Mucosa of descending colon (tissue), 3 donors: Measurements from ENCODE around the gene RCBTB2. TPM values are rescaled to one million over a fixed set of nuclear protein-coding genes. Genes with fewer than 3 reads are reported as not detected.
A peak's percentile ranks its signal among the peaks of the same experiment; 100 is the strongest.

ENCODE experiments used
- ATAC-seq: fragments of 200-7000 bp; cut with Tn5 transposase; one replicate; pipeline ENCODE4 v1.9.1; 2020; ENCODE audit warnings: mild to moderate bottlenecking, moderate library complexity
- DNase-seq, 3 donors: peaks; one replicate each; pipeline ENCODE4 v3.0.0-alpha.2; 2020
- H3K36me3 ChIP-seq: fragments of 200-600 bp; one replicate; pipeline ENCODE4 v1.8.0; 2021; ENCODE audit warnings: low read depth, mild to moderate bottlenecking
- H3K4me1 ChIP-seq: fragments of 200-600 bp; one replicate; pipeline ENCODE4 v1.8.0; 2021; ENCODE audit warnings: low read depth, mild to moderate bottlenecking
- H3K4me3 ChIP-seq: fragments of 200-600 bp; one replicate; pipeline ENCODE4 v1.8.0; 2021; ENCODE audit warnings: mild to moderate bottlenecking
- H3K9me3 ChIP-seq: fragments of 200-600 bp; one replicate; pipeline ENCODE4 v1.8.0; 2021; ENCODE audit warnings: mild to moderate bottlenecking
- intact Hi-C, 2 donors: fragments of 100-400 bp; cut with DNase I in 1 of 2; cut with micrococcal nuclease in 1 of 2; formaldehyde crosslinking; loops; one replicate each; pipeline versions ENCODE4 v1.11.0 to v1.11.1; 2022; cut with DNase I, micrococcal nuclease
- total RNA-seq, 3 donors: library from RNA; stranded (reverse); fragmentation: NEBNext Ultra II Directional in 2 of 3; extraction: Animal tissue kit (Norgen Biotek cat#: 25700) in 2 of 3; gene quantifications; one replicate each; pipeline versions ENCODE4 v1.2.1 to v1.2.4, GENCODE V29; 2021 to 2023
- TF ChIP-seq, protein P1 (sequence below): fragments of 200-600 bp; IDR thresholded peaks from one replicate; pipeline ENCODE4 v1.8.0; 2022; ENCODE audit warnings: antibody characterized with exemption, mild to moderate bottlenecking
- donor health status: DM: no; HTN: no; CAD: no; lungs with moderate emphysema.
- donor health status: DM: no; HTN: no; CAD: no.
- donor health status: DM: no; HTN: yes; CAD: no.

RCBTB2 gene
- total RNA-seq, 3 donors from 2014 or later: 4.9 to 10.9 (median 6.7) TPM

DNA sequence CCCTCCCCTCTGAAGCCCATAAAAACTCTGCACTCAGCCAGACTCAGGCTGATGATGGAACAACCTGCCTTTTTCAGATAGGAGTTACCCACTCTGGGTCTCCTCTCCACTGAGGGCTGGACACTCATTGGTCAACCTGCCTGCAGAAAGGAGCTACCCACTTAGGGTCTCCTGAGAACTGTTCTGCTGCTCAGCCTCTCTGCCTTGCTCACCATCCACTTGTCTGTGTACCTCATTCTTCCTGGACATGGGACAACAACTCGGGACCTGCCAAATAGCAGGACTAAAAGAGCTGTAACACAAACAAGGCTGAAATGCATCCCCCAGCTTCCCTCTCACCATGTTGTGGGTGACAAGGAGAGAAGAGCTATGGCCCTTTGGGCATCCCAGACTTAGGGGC is 18.4 kb upstream of the RCBTB2 start:
- H3K4me1 ChIP-seq: no peaks in the 10 kb centered on the region
- no peaks in the 10 kb centered on the region for H3K36me3 ChIP-seq
- no peak overlapping the region for H3K4me3 ChIP-seq
- DNase-seq: no peak
- intact Hi-C loops: no loop called here
- H3K9me3 ChIP-seq: peaks cover 8% of the 10 kb centered on the region
- no peak for ATAC-seq
- TF ChIP-seq, protein P1, sequence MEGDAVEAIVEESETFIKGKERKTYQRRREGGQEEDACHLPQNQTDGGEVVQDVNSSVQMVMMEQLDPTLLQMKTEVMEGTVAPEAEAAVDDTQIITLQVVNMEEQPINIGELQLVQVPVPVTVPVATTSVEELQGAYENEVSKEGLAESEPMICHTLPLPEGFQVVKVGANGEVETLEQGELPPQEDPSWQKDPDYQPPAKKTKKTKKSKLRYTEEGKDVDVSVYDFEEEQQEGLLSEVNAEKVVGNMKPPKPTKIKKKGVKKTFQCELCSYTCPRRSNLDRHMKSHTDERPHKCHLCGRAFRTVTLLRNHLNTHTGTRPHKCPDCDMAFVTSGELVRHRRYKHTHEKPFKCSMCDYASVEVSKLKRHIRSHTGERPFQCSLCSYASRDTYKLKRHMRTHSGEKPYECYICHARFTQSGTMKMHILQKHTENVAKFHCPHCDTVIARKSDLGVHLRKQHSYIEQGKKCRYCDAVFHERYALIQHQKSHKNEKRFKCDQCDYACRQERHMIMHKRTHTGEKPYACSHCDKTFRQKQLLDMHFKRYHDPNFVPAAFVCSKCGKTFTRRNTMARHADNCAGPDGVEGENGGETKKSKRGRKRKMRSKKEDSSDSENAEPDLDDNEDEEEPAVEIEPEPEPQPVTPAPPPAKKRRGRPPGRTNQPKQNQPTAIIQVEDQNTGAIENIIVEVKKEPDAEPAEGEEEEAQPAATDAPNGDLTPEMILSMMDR: no peak

DNA sequence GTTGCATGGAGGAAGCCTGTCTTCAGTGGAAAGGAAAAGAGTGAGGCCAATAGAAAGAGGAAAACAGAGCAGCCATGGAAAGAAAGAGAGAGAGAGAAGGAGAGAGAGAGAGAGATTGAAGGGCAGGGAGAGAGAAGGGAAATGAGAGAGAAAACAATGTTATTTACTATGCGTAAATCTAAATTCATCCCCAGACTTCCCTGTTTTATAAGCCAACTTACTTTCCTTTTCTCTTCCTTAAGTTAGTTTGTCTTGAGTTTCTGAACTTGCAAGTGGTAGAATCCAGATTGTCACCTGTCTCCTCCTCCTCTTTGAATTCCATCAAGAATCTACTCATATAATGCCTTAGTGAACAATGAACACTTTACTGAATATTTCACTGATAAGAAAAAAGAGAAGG is 16.8 kb upstream of the RCBTB2 start:
- Histone ChIP-seq H3K9me3 (peaks cover 8% of the 10 kb centered on the region), H3K4me3 (no peak overlapping the region), H3K4me1 (no peaks in the 10 kb centered on the region), H3K36me3 (no peaks in the 10 kb centered on the region)
- DNase-seq (no peak), ATAC-seq (no peak)
- TF ChIP-seq, protein P1: no peak
- intact Hi-C loops: no loop called here

DNA sequence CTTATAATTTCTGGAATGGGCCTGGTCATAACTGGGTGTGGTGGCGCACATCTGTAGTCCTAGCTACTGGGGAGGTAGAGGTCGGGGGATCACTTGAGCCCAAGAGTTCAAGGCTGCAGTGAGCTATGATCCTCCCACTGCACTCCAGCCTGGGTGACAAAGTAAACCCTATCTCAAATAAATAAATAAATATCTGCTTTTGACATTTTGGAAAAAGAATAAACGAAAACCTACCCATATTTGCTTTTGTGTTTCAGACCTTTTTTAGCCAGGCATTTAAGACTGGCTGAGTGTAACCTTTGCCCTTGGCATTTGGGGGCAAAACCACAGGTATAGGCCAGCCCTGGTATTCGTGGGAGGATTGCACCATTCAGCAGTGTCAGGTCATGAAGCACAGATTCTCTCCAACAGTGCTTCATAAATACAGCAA is 14.8 kb upstream of the RCBTB2 start:
- H3K36me3 ChIP-seq: no peaks in the 10 kb centered on the region
- intact Hi-C loops: no loop called here
- ATAC-seq: no peak

DNA sequence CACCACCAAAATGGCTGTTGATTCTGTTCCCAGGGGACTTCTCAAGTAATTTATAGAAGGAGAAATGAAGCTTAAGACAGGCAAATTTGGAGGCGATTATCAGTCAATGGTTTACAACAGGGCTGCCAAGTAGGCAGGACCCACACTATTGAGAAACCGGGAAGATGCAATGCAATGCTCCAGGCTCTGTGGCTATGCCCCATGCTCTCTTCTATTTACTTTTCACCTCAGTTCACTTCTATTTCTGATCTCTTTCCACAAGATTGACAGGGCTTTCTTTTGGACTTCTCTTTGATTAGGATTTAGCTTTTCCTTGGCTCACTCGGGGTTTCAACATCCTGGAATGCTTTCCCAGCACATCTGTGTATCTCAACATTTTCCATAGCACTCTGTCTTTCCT is 12.7 kb upstream of the RCBTB2 start:
- peaks cover 5% of the 10 kb centered on the region for H3K4me1 ChIP-seq
- no peak for ATAC-seq
- no peak overlapping the region for H3K4me3 ChIP-seq
- TF ChIP-seq, protein P1: no peak
- H3K36me3 ChIP-seq: no peaks in the 10 kb centered on the region
- DNase-seq: no peak
- intact Hi-C loops: no loop called here
- peaks cover under 1% of the 10 kb centered on the region for H3K9me3 ChIP-seq

More for the DNA sequence above, 14.8 kb upstream of the RCBTB2 start:
- TF ChIP-seq, protein P1: no peak
- peaks cover 8% of the 10 kb centered on the region for H3K9me3 ChIP-seq
- no peak overlapping the region for H3K4me3 ChIP-seq
- DNase-seq: no peak
- H3K4me1 ChIP-seq: peaks cover under 1% of the 10 kb centered on the region

DNA sequence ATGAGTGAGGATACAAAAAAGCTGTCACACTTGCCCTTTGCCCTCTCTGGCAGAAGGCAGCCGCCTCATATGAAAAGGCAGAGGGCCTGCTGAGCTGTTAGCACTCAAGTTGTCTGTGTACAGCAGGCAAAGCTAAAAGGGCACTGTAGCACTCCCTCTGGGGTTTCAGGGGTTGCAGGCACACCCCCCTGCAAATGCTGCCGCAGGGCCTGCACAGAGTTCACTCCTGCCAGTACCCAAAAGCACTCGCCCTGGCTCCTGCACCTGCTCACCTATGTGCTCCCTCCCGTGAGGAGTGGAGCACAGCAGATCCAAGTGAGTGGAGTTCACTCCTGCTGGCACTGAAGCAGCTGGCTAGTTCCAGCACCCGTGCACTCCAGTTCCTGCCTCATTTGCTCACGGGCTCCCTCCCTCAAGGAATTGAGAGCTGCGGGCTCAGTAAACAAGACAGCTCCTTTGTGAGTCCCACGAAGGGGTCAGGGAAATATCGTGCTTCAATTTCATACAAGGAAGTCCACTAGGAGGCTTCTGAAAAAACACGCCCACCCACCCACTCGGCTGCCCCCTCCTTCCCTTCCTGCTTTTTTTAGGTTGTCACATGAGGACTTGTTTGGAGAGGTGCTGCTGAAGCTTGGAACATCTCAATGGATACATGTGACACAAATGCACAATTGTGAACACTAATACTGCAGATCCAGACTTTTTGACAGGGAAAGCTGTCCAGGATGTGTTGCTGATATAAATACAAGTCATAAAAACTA is 9.9 kb upstream of the RCBTB2 start:
- Histone ChIP-seq H3K36me3 (no peaks in the 10 kb centered on the region), H3K4me1 (peaks cover 5% of the 10 kb centered on the region), H3K9me3 (no peaks in the 10 kb centered on the region), H3K4me3 (no peak overlapping the region)
- intact Hi-C loops: no loop called here
- DNase-seq: peak; percentile 43 to 54 (median 49)
- ATAC-seq: peak; percentile 86
- TF ChIP-seq, protein P1: no peak
